Putamen (tissue), 1 donor: ENCODE data around the gene NAB2.
"Not testable (repeated sequence)": the region's sequence is repeated elsewhere in the genome, so short reads cannot be mapped to it uniquely, and the experiment has no call there.

Experiments used
- DNase-seq: peaks from one replicate; pipeline ENCODE4 v3.0.0-alpha.2; 2016; ENCODE audit warnings: low spot score

Gene NAB2

DNA sequence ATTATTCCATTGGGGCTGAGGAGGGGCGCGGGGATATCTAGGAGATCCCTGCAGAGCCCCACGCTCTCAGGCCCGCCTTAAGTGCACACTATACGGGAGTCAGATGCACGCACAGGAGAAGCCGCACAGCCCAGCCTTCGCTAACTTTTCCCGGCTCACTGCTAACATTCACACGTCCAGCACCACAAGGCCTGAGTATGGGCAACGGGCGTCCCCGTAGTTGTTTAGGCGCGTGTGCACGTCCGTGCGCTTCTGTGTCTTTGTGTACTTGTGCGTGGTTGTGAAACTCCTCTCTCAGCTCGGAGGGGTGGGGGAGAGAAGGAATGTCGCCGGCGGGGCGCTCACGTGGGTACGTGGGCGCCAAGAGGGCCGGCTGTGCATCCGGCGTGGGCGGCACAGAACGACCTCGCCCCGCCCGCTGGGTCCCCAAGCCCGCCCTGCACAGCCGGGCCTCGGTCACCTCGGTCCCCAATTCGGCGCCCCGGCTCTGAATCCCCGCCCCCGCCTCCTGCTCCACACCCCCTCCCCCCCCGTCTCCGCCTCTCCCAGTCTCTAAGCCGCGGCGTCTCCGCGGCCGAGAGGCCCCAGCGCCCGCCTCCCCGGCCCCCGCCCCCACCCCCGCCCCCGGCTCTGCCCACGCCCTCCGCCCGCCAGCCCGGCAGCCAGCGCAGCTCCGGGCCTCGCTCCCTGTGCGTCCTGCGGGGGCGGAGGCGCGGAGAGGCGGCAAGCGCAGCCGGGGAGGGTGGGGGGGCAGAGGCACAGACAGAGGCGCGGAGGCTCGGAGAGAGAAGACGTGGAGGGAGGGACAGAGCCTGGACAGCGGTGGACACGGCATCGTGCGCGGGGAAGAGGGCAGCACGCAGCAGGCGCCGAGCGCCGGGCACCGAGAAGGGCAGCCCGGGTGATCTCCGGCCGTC is at the start of gene NAB2:
NAB2 (plus strand) TSS at position 761 of the 917 bp plus-strand sequence. CDS start 158 bp downstream, outside the sequence.
- peak; percentile 93 for DNase-seq

DNA sequence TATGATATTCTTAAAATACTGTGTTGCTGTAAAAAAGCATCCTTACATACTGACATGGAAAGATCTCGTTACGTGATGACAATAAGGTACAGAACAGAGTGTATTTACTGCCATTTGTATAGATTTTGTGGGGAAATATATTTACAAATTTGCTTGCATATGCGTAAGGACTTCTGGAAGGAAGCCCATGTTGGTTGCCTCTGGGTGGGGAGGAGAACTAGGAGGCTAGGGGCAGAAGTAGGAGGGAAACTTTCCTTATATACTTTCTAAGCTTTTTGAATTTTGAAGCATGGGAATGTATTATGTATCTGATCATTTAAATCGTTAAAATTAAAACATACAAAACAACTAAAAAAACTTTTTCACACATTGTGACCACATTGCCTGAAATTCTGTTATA is 48.7 kb upstream of the NAB2 start:
- DNase-seq: no peak

DNA sequence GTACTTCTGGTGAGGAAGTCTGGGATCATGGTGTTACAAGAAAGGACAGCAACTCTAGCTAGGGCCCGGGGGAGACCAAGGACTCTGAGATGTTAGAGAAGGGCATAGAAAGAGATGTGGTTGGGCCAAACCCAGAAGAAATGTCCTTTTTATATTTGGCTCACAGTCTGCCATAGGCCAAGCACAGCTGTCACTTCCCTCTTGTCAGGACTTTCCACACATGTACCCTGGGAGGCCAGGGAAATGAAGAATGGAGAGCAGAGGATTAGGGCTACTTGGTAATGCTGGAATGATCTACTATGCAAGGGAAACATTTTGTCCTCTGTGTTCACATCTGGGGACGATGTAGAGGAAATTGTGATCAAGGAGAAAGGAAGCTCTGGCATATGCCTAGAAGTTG is 48.2 kb upstream of the NAB2 start:
- DNase-seq: no peak

DNA sequence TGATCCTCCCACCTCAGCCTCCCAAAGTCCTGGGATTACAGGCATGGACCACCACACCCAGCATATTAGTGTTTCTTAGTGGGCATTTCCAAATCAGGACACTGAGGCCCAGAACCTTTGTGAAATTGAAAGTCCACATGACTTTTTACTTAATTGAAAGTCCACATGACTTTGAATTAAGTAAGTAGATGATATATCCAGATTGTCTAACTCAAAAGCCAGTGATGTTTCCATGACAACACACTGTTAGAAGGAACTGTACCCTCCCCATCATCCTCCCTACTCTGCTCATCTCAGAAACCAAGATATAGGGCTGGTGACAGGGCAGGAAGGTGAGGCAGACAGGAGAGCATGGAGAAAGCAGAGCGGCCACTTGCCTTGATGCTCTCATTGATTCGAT is 46.2 kb upstream of the NAB2 start:
- DNase-seq: no peak

- DNase-seq: no peak
Measured at GRCh38 chr12:57044468-57044867, 44.4 kb upstream of the NAB2 start.

DNA sequence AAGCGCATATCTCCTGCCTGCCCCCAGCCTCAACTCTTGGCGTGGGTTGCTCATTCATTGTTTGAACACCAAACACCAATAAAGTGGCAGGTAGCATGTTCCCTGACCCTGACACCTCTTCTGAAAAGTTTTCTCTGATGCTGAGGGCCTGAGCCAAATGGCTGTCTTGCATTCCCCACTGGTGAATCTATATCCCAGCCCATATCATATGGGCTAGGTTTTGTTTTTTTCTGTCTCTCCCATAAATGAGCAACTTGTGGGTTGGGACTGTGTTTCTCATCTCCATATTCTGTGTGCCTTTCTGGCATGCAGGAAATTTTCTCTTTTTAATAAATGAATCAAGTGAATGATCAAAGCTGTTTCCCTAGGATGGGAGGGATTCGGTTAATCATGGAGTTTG is 44.0 kb upstream of the NAB2 start:
- DNase-seq: no peak

GRCh38 chr12:57046086-57046791 is 42.7 kb upstream of the NAB2 start:
- no peak for DNase-seq

DNA sequence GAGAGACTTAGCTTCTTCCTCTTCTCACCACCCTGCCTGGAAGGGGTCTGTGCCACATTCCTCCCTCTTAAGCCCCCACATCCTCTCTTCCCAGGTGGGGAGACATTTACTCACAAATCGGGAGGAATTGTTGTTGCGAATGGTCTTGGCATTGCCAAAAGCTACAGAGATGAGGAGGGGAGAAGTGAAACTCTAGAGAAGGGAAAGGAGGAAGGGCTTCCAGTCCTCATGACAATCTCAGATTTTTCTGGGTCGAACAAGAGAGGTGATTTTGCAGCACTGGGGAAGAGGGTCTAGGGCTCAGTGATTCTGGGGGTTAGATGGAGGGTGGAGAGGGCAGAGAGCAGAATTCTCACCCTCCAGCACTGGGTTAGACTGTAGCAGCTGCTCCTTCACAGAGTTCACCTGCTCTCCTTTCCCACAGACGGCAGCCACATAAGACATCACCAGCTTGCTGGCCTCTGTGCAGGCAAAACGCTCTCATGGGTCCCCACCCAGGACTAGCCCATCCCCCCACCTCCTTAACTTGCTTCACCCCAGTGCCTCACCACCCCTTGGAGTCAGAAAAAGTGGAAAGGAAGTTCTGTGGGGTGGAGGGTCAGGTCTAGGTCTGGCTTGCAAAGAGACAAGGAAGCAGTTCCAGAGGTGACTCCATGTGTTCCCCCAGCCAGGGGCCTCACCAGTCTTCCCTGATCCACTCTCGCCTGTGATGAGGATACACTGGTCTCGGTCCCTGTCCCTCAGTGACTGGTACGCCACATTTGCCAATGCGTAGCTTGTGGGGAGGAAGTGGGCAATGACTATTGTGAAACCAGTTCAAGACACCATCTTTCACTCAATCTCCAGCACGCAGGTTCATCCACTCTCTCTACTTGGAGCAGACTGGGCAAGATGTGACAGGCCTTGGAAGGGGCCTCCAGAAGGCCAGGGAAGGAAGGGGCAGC is 41.7 kb upstream of the NAB2 start:
- DNase-seq: no peak

- DNase-seq: no peak
Measured at GRCh38 chr12:57047981-57048380, 40.9 kb upstream of the NAB2 start.

- no peak for DNase-seq
Measured at GRCh38 chr12:57048423-57049118, 40.3 kb upstream of the NAB2 start.

DNA sequence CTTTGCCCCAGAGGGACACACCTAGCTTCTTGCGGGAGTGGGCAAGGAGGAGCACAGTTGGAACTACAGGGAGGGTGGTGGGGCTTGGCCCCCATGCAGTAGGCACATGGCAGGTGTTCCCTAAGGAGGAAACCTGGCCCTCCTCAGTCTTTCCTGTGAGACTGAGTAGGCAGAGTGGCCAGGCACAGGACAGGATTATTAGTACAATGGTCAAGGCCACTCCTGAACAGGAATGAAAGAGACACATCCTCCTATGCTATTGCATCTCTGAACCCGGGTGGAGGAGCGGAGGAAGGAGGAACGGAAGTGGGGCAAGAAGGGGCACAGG is 39.8 kb upstream of the NAB2 start:
- no peak for DNase-seq

DNA sequence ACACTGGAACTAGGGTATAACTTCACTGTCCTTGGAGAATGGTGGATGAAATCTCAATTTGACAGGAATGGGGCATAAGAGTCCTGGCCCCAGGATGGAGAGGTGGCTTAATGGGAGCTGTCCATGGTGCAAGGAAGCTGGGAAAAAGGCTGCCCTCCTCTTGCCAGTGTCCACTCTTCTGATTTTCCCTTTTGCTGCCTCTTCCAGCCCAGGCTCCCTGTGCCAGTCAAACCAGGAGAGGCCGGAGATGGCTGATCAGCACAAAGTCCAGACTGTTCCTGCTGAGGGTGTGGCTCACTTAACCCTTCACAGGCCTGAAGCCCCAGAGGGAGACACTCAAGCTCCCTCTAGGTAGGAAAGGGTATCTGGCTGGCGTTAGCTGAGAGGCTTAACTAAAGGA is 39.0 kb upstream of the NAB2 start, which contains the start of gene MYO1A:
MYO1A (minus strand) TSS at position 240 of the 400 bp plus-strand sequence. CDS start 1,806 bp downstream, outside the sequence.
- DNase-seq: no peak

- no peak for DNase-seq
Measured at GRCh38 chr12:57051011-57051410, 37.9 kb upstream of the NAB2 start.

GRCh38 chr12:57053146-57053545 is 35.8 kb upstream of the NAB2 start:
- not testable (repeated sequence) for DNase-seq

DNA sequence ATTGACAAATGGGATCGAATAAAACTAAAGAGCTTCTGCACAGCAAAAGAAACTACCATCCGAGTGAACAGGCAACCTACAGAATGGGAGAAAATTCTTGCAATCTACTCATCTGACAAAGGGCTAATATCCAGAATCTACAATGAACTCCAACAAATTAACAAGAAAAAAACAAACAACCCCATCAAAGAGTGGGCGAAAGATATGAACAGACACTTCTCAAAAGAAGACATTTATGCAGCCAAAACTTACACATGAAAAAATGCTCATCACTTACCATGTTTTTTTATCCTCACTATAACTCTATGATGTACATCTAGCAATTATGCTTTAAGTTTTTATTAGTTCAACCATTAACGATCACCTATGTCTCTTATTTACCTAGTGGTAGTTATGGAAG is 35.0 kb upstream of the NAB2 start:
- not testable (repeated sequence) for DNase-seq

DNA sequence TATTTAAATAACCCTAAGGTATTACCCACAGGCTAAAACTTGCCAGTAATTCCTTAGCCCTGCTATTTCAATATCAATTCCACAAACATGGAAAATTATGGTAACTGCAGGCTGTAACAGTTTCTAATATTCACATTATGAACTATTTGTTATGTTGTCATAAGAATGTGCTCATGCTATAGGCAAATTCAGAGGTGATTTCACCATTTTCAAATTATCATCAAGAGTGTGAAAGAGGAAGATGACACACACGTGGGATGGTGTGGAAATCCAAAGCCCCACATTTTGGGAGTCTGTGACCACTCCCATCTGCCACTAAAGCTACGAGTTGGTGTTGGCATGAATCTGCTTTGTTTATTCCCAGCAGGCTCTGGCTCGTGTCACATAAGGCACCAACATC is 33.1 kb upstream of the NAB2 start:
- DNase-seq: no peak

DNA sequence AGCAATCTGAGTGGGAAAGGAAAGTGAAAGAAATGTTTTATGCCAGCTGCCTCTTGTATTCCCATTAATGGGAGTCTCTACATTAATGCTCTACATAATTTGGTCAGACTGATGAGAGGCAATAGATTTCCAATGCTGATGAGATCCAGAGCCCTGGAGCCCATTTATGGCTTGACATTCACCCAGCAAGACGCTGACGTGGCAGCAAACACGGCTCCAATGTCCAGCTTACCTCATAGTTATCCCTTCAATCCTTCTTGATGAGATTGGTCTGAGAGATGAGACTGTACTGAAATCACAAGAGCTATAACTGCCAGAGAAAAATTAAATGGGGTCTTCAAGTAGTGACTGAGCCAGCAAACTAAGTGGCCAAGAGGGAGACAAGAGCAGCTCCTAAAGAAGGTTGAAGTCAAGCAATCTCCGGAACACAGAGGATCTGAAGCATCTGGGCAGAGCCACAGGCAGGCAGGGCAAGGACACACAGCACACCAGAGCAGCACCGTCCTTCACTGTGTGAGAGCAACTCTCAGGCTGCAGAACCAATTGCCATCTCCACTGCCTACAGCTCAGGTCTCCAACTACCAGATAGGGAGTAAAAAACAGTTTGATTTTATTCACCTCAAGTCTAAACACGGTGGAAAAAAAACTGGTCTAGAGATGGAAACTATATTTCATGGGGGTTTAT is 31.7 kb upstream of the NAB2 start:
- no peak for DNase-seq

GRCh38 chr12:57058454-57058853 is 30.5 kb upstream of the NAB2 start:
- DNase-seq: no peak

- DNase-seq: peak; percentile 50
Measured at GRCh38 chr12:57063991-57064685, 24.8 kb upstream of the NAB2 start.

GRCh38 chr12:57066245-57066644 is 22.7 kb upstream of the NAB2 start:
- no peak for DNase-seq
